Loucy (cell line): ENCODE data around the gene NPEPPS.

Experiments
- CTCF ChIP-seq: fragments of 200-600 bp; sonication (generic); conservative IDR thresholded peaks from 2 replicates; pipeline ENCODE4 v1.5.1; 2014; ENCODE audit warnings: mild to moderate bottlenecking, antibody characterized with exemption, low read length
- EZH2phosphoT487 ChIP-seq: fragments of 200-600 bp; IDR thresholded peaks from 2 replicates; pipeline ENCODE4 v1.6.1; 2018; ENCODE audit warnings: antibody characterized with exemption, mild to moderate bottlenecking, moderate library complexity, borderline replicate concordance

GRCh38 chr17:47644324-47644723 lies 113.4 kb downstream of the NPEPPS start:
- TF ChIP-seq EZH2phosphoT487 (no peak), CTCF (no peak)
